Fibroblast of pulmonary artery (primary cell): ENCODE data around the gene DUSP11.

ENCODE experiments used
- DNase-seq: peaks from one replicate; pipeline ENCODE4 v3.0.0-alpha.2; 2010; ENCODE audit warnings: low read depth
- H3K4me3 ChIP-seq: replicated peaks from 2 replicates; pipeline ENCODE4 v1.5.1; 2011; ENCODE audit warnings: low read depth, mild to moderate bottlenecking, control low read depth, low read length, moderate library complexity
- CTCF ChIP-seq: IDR thresholded peaks from 2 replicates; pipeline ENCODE4 v1.5.1; 2011; ENCODE audit warnings: mild to moderate bottlenecking, control low read depth, low read length, inconsistent platforms; ENCODE audit errors: missing control alignments

The DUSP11 gene

GRCh38 chr2:73823916-73824523 lies 44.1 kb upstream of the DUSP11 start:
- no peak overlapping the region for H3K4me3 ChIP-seq
- peak; percentile 95 for DNase-seq
- TF ChIP-seq CTCF, result peak; percentile 88

- no peak overlapping the region for H3K4me3 ChIP-seq
- TF ChIP-seq CTCF, result no peak
- DNase-seq, result no peak
Observed at GRCh38 chr2:73823416-73823815, 43.5 kb upstream of the DUSP11 start.

DNA sequence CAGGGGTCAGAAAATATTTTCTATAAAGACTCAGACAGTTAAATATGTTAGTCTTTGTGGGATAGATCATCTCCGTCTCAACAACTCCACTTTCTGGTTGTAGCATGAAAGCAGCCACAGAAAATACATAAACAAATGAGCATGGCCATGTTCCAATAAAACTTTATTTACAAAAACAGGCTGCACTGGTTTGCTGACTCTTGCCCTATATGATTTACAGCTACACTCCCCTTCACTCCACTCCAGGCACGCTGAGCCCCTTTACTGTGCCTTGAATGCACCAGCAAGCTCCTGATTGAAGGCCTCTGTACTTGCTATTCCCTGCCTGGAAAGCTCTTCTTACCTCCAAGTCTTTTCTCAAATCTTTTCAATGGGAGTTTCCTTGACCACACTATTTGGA lies 43.1 kb upstream of the DUSP11 start:
- TF ChIP-seq CTCF, result no peak
- DNase-seq, result no peak
- H3K4me3 ChIP-seq, result no peak overlapping the region

GRCh38 chr2:73822276-73822675 lies 42.4 kb upstream of the DUSP11 start:
- DNase-seq, result no peak
- no peak overlapping the region for H3K4me3 ChIP-seq
- no peak for TF ChIP-seq CTCF

- no peak for TF ChIP-seq CTCF
- no peak for DNase-seq
- no peak overlapping the region for H3K4me3 ChIP-seq
Observed at GRCh38 chr2:73821669-73822068, 41.8 kb upstream of the DUSP11 start.

- TF ChIP-seq CTCF, result no peak
- no peak overlapping the region for H3K4me3 ChIP-seq
- DNase-seq, result no peak
Observed at GRCh38 chr2:73821227-73821626, 41.3 kb upstream of the DUSP11 start.

DNA sequence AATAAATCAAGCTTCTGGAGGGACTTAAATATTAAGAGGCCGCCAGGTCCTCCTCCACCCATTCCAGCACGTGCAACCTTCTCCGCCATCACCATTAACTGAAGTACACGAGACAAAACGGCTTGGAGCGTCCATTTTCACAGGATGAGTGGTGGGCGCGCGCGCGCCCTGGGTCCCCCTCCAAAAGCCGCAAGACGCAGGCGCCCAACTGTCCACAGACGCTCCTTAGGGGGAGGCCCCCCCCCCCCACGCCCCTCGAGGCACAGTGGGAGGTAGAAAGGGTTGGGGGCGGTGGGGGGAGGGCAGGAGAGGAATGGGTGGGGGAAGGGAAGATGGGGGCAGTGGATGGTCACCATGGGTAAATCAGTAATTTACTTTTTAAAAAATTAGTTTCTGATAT lies 38.4 kb upstream of the DUSP11 start:
- no peak overlapping the region for H3K4me3 ChIP-seq
- no peak for DNase-seq
- TF ChIP-seq CTCF, result no peak
